ENCODE measurements around the gene TIMM10B.

DNA sequence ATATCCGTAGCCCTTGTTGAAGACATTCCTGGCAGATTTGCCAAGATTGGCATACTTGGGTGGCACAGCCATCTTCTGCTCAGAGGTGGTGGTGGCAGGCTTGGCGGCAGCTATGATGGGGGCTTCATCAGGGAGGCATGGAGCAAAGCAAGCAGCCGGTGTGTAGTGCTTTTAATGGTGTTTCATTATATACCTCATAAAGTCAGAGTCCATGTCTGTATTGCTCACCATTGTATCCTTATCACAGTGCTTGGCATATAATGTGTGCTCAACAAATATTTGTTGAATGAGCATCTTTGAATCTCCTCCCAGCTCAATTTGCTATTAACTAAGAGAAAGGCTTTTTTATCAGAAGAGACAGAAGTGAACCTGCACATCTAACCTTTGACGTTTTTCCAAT lies 8.0 kb downstream of the TIMM10B start:
- TF ChIP-seq, protein P1, sequence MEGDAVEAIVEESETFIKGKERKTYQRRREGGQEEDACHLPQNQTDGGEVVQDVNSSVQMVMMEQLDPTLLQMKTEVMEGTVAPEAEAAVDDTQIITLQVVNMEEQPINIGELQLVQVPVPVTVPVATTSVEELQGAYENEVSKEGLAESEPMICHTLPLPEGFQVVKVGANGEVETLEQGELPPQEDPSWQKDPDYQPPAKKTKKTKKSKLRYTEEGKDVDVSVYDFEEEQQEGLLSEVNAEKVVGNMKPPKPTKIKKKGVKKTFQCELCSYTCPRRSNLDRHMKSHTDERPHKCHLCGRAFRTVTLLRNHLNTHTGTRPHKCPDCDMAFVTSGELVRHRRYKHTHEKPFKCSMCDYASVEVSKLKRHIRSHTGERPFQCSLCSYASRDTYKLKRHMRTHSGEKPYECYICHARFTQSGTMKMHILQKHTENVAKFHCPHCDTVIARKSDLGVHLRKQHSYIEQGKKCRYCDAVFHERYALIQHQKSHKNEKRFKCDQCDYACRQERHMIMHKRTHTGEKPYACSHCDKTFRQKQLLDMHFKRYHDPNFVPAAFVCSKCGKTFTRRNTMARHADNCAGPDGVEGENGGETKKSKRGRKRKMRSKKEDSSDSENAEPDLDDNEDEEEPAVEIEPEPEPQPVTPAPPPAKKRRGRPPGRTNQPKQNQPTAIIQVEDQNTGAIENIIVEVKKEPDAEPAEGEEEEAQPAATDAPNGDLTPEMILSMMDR (IDR thresholded peaks at IDR 0.05): no peak
- TF ChIP-seq HDAC2 (IDR thresholded peaks at IDR 0.05) (no peak), POLR2A (IDR thresholded peaks at IDR 0.05; ENCODE audit: low read length) (no peak)
